Measurements from ENCODE around the gene HPD. TPM values are rescaled to one million over a fixed set of nuclear protein-coding genes. Genes with fewer than 3 reads are reported as not detected.
A peak's percentile ranks its signal among the peaks of the same experiment; 100 is the strongest.

HPD gene
- total and polyA plus RNA-seq, 7 donors = 0.27 to 2.8 (median 0.61) TPM; not detected in 1

GRCh38 chr12:121812320-121812871, 46.3 kb downstream of the HPD start:
- peaks cover 47 to 66% (median 57%) of the 10 kb centered on the region in 4 donors for H3K36me3 ChIP-seq
- no peaks in the 10 kb centered on the region for H3K9me3 ChIP-seq
- peak overlapping the region; percentile 43 to 75 (median 59) for H3K4me3 ChIP-seq
- intact Hi-C loops (cut with DNase I) = loop anchor here (1.0 to 5.0 kb wide), 3 partner anchors 17 to 115 kb away; no protein-coding TSS in a partner anchor
- peak overlapping the region; percentile 79 to 85 (median 82) for H3K27ac ChIP-seq
- peak; percentile 89 for DNase-seq
- whole genome bisulfite sequencing, 2 donors = 5 to 23% methylated on average over 26 of the region's 26 CpGs
- no peaks in the 10 kb centered on the region for H3K27me3 ChIP-seq
- TF ChIP-seq POLR2AphosphoS5 (IDR thresholded peaks at IDR 0.05) = peak in 2 of 4 donors; percentile 11 to 17
- peak in 2 of 4 experiments; percentile 2 to 21 for TF ChIP-seq CTCF (IDR thresholded peaks at IDR 0.05)
- no peak for TF ChIP-seq POLR2A (IDR thresholded peaks at IDR 0.05)
- no peak for TF ChIP-seq EP300 (IDR thresholded peaks at IDR 0.05)
- H3K4me1 ChIP-seq = peaks cover 0 to 50% (median 41%) of the 10 kb centered on the region in 4 donors

- DNase-seq = peak; percentile 87
- H3K4me3 ChIP-seq = peak overlapping the region; percentile 43 to 75 (median 59)
- no peaks in the 10 kb centered on the region for H3K9me3 ChIP-seq
- H3K27ac ChIP-seq = peak overlapping the region; percentile 79 to 85 (median 82)
- WGBS, 2 donors = 4 to 5% methylated on average over 46 of the region's 46 CpGs
- no peak for TF ChIP-seq POLR2AphosphoS5 (IDR thresholded peaks at IDR 0.05)
- TF ChIP-seq CTCF (IDR thresholded peaks at IDR 0.05) = peak; percentile 83 to 100 (median 92)
- TF ChIP-seq EP300 (IDR thresholded peaks at IDR 0.05) = no peak
- TF ChIP-seq POLR2A (IDR thresholded peaks at IDR 0.05) = no peak
- H3K4me1 ChIP-seq = peaks cover 0 to 57% (median 48%) of the 10 kb centered on the region in 4 donors
- intact Hi-C loops (cut with DNase I) = loop anchor here (1.0 to 5.0 kb wide), 4 partner anchors 16 to 114 kb away; no protein-coding TSS in a partner anchor
- peaks cover 40 to 60% (median 49%) of the 10 kb centered on the region in 4 donors for H3K36me3 ChIP-seq
- no peaks in the 10 kb centered on the region for H3K27me3 ChIP-seq
Measured at GRCh38 chr12:121811434-121812319, 47.0 kb downstream of the HPD start.

- Histone ChIP-seq H3K4me1 (peaks cover 0 to 65% (median 56%) of the 10 kb centered on the region in 4 donors), H3K27ac (peak overlapping the region; percentile 79 to 85 (median 82)), H3K4me3 (peak overlapping the region; percentile 43 to 75 (median 59)), H3K36me3 (peaks cover 33 to 52% (median 42%) of the 10 kb centered on the region in 4 donors), H3K27me3 (no peaks in the 10 kb centered on the region), H3K9me3 (no peaks in the 10 kb centered on the region)
- intact Hi-C loops (cut with DNase I) = loop anchor here (2.0 to 5.0 kb wide), 2 partner anchors 34 to 114 kb away; no protein-coding TSS in a partner anchor
- DNase-seq = no peak
- no peak for TF ChIP-seq CTCF (IDR thresholded peaks at IDR 0.05)
- TF ChIP-seq EP300 (IDR thresholded peaks at IDR 0.05) = no peak
- TF ChIP-seq POLR2A (IDR thresholded peaks at IDR 0.05) = no peak
- TF ChIP-seq POLR2AphosphoS5 (IDR thresholded peaks at IDR 0.05) = no peak
- 56 to 67% methylated on average over 6 of the region's 6 CpGs for WGBS, 2 donors
Measured at GRCh38 chr12:121810833-121811433, 47.7 kb downstream of the HPD start.

GRCh38 chr12:121810234-121810817, 48.3 kb downstream of the HPD start:
- H3K36me3 ChIP-seq = peaks cover 31 to 46% (median 38%) of the 10 kb centered on the region in 4 donors
- peak; percentile 66 for DNase-seq
- intact Hi-C loops (cut with DNase I) = loop anchor here (2.0 to 5.0 kb wide), 2 partner anchors 34 to 113 kb away; no protein-coding TSS in a partner anchor

More at GRCh38 chr12:121810234-121810817, 48.3 kb downstream of the HPD start:
- no peak overlapping the region for H3K4me3 ChIP-seq
- TF ChIP-seq POLR2AphosphoS5 (IDR thresholded peaks at IDR 0.05) (no peak), EP300 (IDR thresholded peaks at IDR 0.05) (no peak), POLR2A (IDR thresholded peaks at IDR 0.05) (no peak), CTCF (IDR thresholded peaks at IDR 0.05) (no peak)
- H3K27me3 ChIP-seq = no peaks in the 10 kb centered on the region
- peaks cover 0 to 71% (median 62%) of the 10 kb centered on the region in 4 donors for H3K4me1 ChIP-seq
- no peaks in the 10 kb centered on the region for H3K9me3 ChIP-seq
- 86 to 88% methylated on average over 33 of the region's 33 CpGs for WGBS, 2 donors
- peak overlapping the region in 3 of 4 donors; percentile 21 to 85 (median 83) for H3K27ac ChIP-seq
